Osteocyte (in vitro differentiated cells): ENCODE results near the gene SH3PXD2B. TPM values are rescaled to one million over a fixed set of nuclear protein-coding genes. Genes with fewer than 3 reads are reported as not detected.

ENCODE experiments used
- DNase-seq: peaks from one replicate; pipeline ENCODE4 v3.0.0; 2021; ENCODE audit warnings: mixed read lengths; ENCODE audit not compliant: unreplicated experiment; ENCODE audit errors: extremely low spot score
- H3K27ac Mint-ChIP-seq: one replicate; pipeline ENCODE4 v1.8.0; 2021; ENCODE audit warnings: mild to moderate bottlenecking, mixed read lengths; ENCODE audit not compliant: unreplicated experiment
- H3K27me3 Mint-ChIP-seq: one replicate; pipeline ENCODE4 v1.8.0; 2021; ENCODE audit warnings: mixed read lengths; ENCODE audit not compliant: unreplicated experiment
- H3K36me3 Mint-ChIP-seq: one replicate; pipeline ENCODE4 v1.8.0; 2021; ENCODE audit warnings: mixed read lengths; ENCODE audit not compliant: unreplicated experiment
- H3K4me1 Mint-ChIP-seq: one replicate; pipeline ENCODE4 v1.8.0; 2021; ENCODE audit warnings: mixed read lengths; ENCODE audit not compliant: unreplicated experiment
- H3K4me3 Mint-ChIP-seq: one replicate; pipeline ENCODE4 v1.8.0; 2021; ENCODE audit warnings: mild to moderate bottlenecking, moderate library complexity, mixed read lengths; ENCODE audit not compliant: unreplicated experiment
- H3K9me3 Mint-ChIP-seq: one replicate; pipeline ENCODE4 v1.8.0; 2021; ENCODE audit warnings: mixed read lengths; ENCODE audit not compliant: unreplicated experiment
- CTCF ChIP-seq: fragments of 200-600 bp; sonication (generic); IDR thresholded peaks from 2 replicates; pipeline ENCODE4 v1.5.0; 2021; ENCODE audit warnings: antibody characterized with exemption, mild to moderate bottlenecking, moderate library complexity
- total RNA-seq: library from RNA; stranded (reverse); gene quantifications from 2 replicates; pipeline ENCODE4 v1.2.1, GENCODE V29; 2021

SH3PXD2B gene
- total RNA-seq, 1 donor from 2014 or later: 114 TPM

GRCh38 chr5:172473427-172473826, 19.1 kb upstream of the SH3PXD2B start:
- no peak for TF ChIP-seq CTCF
- Mint-ChIP-seq H3K4me1 (no peaks in the 10 kb centered on the region), H3K27me3 (peaks cover 39% of the 10 kb centered on the region), H3K4me3 (no peak overlapping the region), H3K36me3 (no peaks in the 10 kb centered on the region), H3K9me3 (peaks cover 7% of the 10 kb centered on the region), H3K27ac (no peak overlapping the region)
- DNase-seq: no peak

DNA sequence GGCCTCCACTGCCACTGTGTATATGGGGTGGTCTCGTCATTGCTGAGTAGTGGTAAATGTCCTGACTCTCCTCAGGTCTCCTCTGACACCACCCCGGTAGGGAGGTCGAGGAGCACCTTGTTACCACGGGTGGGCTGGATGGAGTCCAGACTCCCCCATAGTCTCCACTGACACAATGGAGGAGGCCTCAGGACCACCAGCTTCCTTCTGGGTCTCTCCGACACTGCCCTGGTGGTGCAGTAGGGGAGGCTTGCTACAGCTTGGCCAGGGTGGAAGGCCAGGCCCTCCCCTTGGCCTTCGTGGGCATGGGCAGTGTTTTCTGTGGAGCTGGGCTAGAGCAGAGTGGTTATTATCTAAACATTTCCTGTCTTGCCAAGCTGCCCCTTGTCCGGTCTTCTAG, 15.4 kb upstream of the SH3PXD2B start:
- H3K27ac Mint-ChIP-seq: no peak overlapping the region
- DNase-seq: no peak
- H3K4me1 Mint-ChIP-seq: no peaks in the 10 kb centered on the region
- peaks cover 8% of the 10 kb centered on the region for H3K9me3 Mint-ChIP-seq
- no peak for TF ChIP-seq CTCF
- no peaks in the 10 kb centered on the region for H3K36me3 Mint-ChIP-seq
- H3K4me3 Mint-ChIP-seq: no peak overlapping the region
- peaks cover 35% of the 10 kb centered on the region for H3K27me3 Mint-ChIP-seq

- no peak for DNase-seq
- Mint-ChIP-seq H3K27me3 (peaks cover 21% of the 10 kb centered on the region), H3K4me3 (no peak overlapping the region), H3K9me3 (peaks cover 17% of the 10 kb centered on the region), H3K27ac (no peak overlapping the region), H3K36me3 (peaks cover 3% of the 10 kb centered on the region), H3K4me1 (peaks cover 1% of the 10 kb centered on the region)
- TF ChIP-seq CTCF: no peak
Observed at GRCh38 chr5:172466062-172466461, 11.7 kb upstream of the SH3PXD2B start.

- peaks cover 8% of the 10 kb centered on the region for H3K27me3 Mint-ChIP-seq
- no peak overlapping the region for H3K4me3 Mint-ChIP-seq
- H3K27ac Mint-ChIP-seq: no peak overlapping the region
- TF ChIP-seq CTCF: no peak
- peaks cover 3% of the 10 kb centered on the region for H3K36me3 Mint-ChIP-seq
- DNase-seq: no peak
- peaks cover 9% of the 10 kb centered on the region for H3K9me3 Mint-ChIP-seq
- peaks cover 4% of the 10 kb centered on the region for H3K4me1 Mint-ChIP-seq
Observed at GRCh38 chr5:172463031-172463430, 8.7 kb upstream of the SH3PXD2B start.

DNA sequence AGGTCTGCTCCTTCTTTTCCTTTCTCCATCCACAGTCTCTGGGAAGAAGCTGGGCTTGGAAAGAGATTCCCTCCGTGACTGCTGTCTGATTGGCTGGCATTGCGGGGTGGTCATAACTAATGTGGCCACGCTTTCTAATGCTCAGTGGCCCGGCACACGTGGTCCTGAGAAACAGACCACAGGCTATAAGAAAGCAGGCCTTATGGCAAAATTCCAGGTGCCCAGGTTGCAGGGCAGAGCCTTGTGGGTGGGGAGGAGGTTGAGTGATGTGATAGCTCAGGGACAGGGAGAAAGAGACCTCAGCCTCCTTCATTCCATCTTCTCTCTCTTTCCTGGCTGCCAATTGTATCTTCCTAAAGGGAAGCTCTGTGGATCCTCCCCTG, 5.4 kb upstream of the SH3PXD2B start:
- Mint-ChIP-seq H3K4me3 (no peak overlapping the region), H3K27ac (no peak overlapping the region), H3K9me3 (peaks cover 9% of the 10 kb centered on the region), H3K4me1 (peaks cover 20% of the 10 kb centered on the region), H3K27me3 (no peaks in the 10 kb centered on the region), H3K36me3 (peaks cover 3% of the 10 kb centered on the region)
- TF ChIP-seq CTCF: no peak
- no peak for DNase-seq
